ENCODE measurements around the gene ACVRL1. TPM values are rescaled to one million over a fixed set of nuclear protein-coding genes. Genes with fewer than 3 reads are reported as not detected.

ACVRL1 gene
- total RNA-seq, 4 donors from 2014 or later = 46.4 to 169 (median 56.8) TPM

DNA sequence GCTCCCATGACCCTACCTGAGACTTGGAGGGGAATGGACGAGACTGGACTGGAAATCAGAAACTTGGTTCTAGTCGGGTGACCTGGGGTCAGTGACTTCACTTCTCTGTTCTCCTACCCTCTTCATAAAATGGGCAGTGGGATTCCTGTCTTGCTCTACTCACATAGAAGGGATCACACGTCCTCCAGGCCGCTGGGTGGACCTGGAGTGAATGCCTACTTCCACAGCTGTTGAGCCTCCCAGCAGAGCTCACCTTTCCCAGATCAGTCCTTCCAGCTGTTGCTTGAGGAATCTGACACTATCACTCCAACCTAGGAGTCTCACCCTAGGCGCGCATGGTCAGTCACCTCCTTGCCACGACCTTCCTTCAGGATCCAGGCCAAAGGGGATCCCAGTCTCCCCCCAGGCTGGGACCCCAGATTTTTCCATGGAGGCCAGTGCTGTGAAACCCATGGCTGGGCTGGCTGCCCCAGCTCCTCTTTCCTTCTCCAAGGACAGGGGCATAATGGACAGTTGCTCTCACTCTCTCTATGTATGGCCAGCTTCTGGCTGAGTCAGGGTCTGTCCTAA, 637 bp downstream of the ACVRL1 start:
- H3K4me1 ChIP-seq = peaks cover 0 to 44% (median 3%) of the 10 kb centered on the region in 4 donors
- H3K36me3 ChIP-seq = no peaks in the 10 kb centered on the region
- H3K9me3 ChIP-seq = no peaks in the 10 kb centered on the region
- H3K27me3 ChIP-seq = no peaks in the 10 kb centered on the region
- peak overlapping the region; percentile 35 to 78 (median 53) for H3K4me3 ChIP-seq
- H3K27ac ChIP-seq = peak overlapping the region; percentile 73 to 92 (median 86)
- DNase-seq = peak in 1 of 3 donors; percentile 43
- no peak for TF ChIP-seq POLR2A (IDR thresholded peaks at IDR 0.05)
- TF ChIP-seq, protein P1, sequence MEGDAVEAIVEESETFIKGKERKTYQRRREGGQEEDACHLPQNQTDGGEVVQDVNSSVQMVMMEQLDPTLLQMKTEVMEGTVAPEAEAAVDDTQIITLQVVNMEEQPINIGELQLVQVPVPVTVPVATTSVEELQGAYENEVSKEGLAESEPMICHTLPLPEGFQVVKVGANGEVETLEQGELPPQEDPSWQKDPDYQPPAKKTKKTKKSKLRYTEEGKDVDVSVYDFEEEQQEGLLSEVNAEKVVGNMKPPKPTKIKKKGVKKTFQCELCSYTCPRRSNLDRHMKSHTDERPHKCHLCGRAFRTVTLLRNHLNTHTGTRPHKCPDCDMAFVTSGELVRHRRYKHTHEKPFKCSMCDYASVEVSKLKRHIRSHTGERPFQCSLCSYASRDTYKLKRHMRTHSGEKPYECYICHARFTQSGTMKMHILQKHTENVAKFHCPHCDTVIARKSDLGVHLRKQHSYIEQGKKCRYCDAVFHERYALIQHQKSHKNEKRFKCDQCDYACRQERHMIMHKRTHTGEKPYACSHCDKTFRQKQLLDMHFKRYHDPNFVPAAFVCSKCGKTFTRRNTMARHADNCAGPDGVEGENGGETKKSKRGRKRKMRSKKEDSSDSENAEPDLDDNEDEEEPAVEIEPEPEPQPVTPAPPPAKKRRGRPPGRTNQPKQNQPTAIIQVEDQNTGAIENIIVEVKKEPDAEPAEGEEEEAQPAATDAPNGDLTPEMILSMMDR (IDR thresholded peaks at IDR 0.05) = no peak

DNA sequence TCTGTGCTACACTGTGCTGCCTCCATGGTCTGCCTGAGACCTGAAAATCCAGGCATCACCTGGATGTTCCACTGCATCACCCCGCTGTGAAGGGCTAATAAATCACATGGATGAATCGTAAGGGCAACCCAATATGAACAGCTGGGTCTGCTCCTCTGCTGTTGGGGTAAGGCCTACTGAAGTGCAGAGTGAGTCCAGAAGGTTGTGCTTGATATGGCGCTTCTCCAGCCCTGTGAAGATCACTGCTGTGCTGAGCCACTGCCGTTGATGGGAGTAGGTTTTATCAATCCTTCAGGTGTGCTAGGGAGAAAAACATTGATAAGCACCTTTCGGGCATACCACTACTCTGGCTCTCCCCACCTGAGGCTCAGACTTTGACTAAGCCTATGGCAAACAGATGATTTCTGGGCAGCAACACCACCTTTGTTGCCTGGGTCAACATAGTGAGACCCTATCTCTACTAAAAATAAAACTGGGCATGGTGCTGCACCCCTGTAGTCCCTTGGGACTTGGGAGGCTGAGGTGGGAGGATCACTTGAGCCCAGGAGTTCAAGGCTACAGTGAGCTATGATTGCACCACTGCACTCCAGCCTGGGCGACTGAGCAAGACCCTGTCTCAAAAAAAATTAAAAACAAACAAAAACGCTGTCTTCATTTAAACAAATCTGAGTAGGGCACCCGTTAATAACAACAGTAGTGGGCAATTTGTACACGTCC, 1.7 kb downstream of the ACVRL1 start:
- TF ChIP-seq POLR2A (IDR thresholded peaks at IDR 0.05) = no peak
- TF ChIP-seq, protein P1 (IDR thresholded peaks at IDR 0.05) = no peak
- peak in 1 of 3 donors; percentile 35 for DNase-seq
- Histone ChIP-seq H3K27me3 (no peaks in the 10 kb centered on the region), H3K27ac (peak overlapping the region in 2 of 4 donors; percentile 73 to 92), H3K4me1 (peaks cover 0 to 44% (median 3%) of the 10 kb centered on the region in 4 donors), H3K4me3 (peak overlapping the region in 1 of 4 donors; percentile 13), H3K36me3 (no peaks in the 10 kb centered on the region), H3K9me3 (no peaks in the 10 kb centered on the region)

DNA sequence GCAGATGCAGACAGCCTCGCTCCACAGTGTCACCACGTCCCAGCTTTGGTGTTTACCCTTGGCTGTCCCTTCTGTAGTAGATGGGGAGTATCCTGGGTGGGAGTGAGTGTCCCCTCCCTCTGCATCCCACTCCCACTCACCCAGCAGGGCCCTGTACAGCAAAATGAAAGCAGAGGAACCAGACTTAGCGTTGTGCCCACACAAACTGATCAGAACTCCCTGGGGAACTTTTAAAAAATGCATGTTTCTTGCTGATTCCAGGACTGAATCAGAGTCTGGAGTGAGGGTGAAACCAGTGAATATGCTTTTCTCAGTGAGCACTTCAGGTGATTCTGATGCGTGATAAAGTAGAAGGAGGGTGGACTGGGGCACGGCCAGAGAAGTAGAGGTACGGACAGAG, 2.9 kb downstream of the ACVRL1 start:
- DNase-seq = peak in 1 of 3 donors; percentile 32
- peaks cover 0 to 2% (median 0%) of the 10 kb centered on the region in 3 donors for H3K36me3 ChIP-seq
- H3K4me3 ChIP-seq = peak overlapping the region in 2 of 4 donors; percentile 8 to 9
- H3K27me3 ChIP-seq = no peaks in the 10 kb centered on the region
- H3K4me1 ChIP-seq = peaks cover 0 to 44% (median 3%) of the 10 kb centered on the region in 4 donors
- no peak for TF ChIP-seq POLR2A (IDR thresholded peaks at IDR 0.05)
- TF ChIP-seq, protein P1 (IDR thresholded peaks at IDR 0.05) = no peak
- H3K27ac ChIP-seq = peak overlapping the region in 3 of 4 donors; percentile 19 to 73 (median 60)
- no peaks in the 10 kb centered on the region for H3K9me3 ChIP-seq

DNA sequence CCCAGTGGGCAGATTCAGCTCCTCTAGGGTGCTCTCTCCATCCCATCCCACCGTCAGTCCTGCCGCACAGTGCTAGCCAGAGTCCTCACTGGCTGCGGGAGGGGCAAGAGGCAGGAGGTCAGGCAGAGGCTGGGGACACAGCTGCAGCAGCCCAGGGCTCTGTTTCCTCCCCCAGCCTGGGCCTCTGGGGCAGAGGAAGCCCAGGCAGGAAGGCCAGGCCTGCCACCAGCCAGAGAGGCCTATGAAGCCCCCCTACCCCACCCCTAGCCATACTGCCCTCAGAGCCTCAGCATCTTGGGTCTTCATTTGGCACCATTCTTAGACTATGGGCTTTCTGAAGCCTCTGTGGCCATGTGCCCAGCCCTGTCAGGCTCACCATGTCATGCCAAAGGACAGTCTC, 3.4 kb downstream of the ACVRL1 start:
- DNase-seq = peak in 1 of 3 donors; percentile 36
- TF ChIP-seq, protein P1 (IDR thresholded peaks at IDR 0.05) = no peak
- TF ChIP-seq POLR2A (IDR thresholded peaks at IDR 0.05) = no peak
- peak overlapping the region in 1 of 4 donors; percentile 9 for H3K4me3 ChIP-seq
- no peaks in the 10 kb centered on the region for H3K27me3 ChIP-seq
- peaks cover 0 to 44% (median 3%) of the 10 kb centered on the region in 4 donors for H3K4me1 ChIP-seq
- H3K27ac ChIP-seq = peak overlapping the region; percentile 7 to 73 (median 51)
- no peaks in the 10 kb centered on the region for H3K9me3 ChIP-seq
- peaks cover 0 to 7% (median 0%) of the 10 kb centered on the region in 3 donors for H3K36me3 ChIP-seq

DNA sequence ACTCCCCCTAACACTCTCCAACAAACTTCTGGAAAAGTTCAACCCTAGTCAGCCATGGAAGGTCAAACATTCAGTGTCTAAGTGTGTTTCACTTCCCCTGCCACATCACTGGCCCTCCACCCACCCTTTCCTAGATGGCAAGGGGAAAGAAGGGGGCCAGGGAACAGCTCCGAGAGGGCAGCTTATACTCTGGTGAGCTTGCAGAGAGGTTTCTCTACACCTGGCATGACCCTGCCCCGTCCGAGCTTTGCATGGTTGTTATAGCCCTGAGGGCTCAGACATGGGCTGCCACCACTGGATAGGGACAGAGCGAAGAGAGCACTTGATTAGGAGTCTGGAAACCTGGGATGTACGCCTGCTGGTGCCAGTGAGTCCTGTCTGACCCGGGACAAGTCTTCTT, 4.0 kb downstream of the ACVRL1 start:
- Histone ChIP-seq H3K4me1 (peaks cover 0 to 41% (median 3%) of the 10 kb centered on the region in 4 donors), H3K27ac (peak overlapping the region in 3 of 4 donors; percentile 42 to 73 (median 60)), H3K27me3 (no peaks in the 10 kb centered on the region), H3K9me3 (no peaks in the 10 kb centered on the region), H3K4me3 (no peak overlapping the region), H3K36me3 (peaks cover 0 to 13% (median 0%) of the 10 kb centered on the region in 3 donors)
- TF ChIP-seq, protein P1 (IDR thresholded peaks at IDR 0.05) = no peak
- TF ChIP-seq POLR2A (IDR thresholded peaks at IDR 0.05) = no peak
- peak in 1 of 3 donors; percentile 45 for DNase-seq
